NCI-H2081 (cell line): ENCODE data around the gene IFIH1.

ENCODE experiments used
- DNase-seq, 2 experiments: peaks; one replicate each; lab custom pipeline; 2025; lab: John Stamatoyannopoulos, UW

IFIH1 gene

GRCh38 chr2:162308747-162309503, 9.6 kb downstream of the IFIH1 start:
- no peak for DNase-seq

- DNase-seq = no peak
Observed at GRCh38 chr2:162305901-162306300, 12.6 kb downstream of the IFIH1 start.

- no peak for DNase-seq
Observed at GRCh38 chr2:162301877-162302276, 16.6 kb downstream of the IFIH1 start.

- DNase-seq = peak; percentile 67 to 77
Observed at GRCh38 chr2:162301151-162301804, 17.2 kb downstream of the IFIH1 start.

DNA sequence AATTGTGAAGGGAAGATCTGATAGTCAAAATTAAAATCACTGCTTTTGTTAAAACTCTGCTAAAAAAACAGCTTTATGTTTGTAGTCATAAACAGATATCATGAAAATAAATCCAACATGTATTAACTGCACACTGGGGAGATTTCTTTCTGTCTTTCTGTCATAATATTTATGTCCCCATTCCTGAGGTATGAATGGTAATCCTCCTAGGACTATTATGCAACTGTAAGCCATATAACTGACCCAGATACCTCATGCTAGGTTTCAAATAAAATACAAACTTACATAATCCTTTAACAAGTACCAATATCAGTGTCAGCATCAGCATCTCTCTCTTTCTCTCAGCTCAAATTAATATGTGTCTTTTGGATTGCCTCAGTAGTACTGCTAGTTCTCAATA, 18.2 kb downstream of the IFIH1 start:
- no peak for DNase-seq

DNA sequence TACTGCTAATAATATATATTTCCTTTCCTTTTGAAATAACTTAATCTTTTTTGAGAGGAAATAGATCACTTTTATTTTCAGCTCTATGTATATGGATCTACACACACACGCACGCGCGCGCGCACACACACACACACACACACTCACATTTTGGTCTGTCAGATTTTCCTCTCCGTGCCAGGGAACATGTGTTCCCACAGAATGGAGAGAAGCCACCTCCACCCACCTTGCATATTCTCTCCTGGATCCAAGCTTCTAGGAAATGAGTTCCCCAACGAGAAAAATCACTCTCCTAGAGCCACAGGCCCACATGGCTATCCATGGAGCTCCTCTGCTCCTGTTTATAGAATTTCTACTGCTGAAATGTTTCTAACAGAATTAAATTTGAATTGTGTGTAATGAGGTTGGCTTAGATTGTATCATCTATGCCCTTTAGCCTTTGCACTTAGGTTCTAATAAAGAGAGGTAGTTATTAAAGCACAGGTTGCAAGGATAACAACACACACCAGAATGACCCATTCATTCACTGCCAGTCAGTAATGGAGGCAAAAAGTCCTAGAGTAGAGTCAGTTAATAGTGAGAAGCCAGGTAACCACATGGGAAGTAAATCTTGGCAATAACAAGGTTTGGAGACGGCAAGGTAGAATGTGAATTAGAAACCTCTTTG, 19.7 kb downstream of the IFIH1 start:
- DNase-seq = no peak

DNA sequence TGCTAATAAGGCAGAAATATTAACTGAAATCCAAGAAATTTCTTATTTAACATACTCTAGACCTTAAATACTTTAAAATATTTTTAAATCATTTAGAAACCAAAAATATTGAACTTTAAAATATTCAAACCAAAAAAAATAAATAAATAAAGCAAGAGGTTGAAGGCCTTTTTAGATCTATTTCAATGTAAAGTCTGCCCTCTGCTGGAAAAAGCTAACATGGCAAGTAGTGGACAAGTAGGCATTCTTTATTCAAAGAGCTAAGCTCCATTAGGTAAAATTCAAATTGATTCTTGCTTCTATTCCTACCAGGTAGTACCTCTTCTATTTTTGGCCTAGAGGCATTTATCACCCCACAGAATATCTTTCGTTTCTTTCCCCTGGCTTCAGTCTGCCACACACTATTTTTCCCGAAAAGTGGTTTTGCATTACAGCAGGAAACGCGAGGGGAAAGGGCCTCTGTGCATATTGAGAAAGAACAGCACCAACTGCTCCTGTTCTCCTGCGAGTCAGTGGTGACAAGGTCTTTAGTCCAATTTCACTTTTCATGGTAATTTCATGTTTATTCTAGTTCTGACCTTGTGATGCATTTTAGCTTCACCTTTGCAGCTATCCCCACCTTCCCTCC, 20.4 kb downstream of the IFIH1 start:
- peak; percentile 66 to 68 for DNase-seq

GRCh38 chr2:162295009-162295408, 23.5 kb downstream of the IFIH1 start:
- no peak for DNase-seq

- no peak for DNase-seq
Observed at GRCh38 chr2:162293122-162293786, 25.2 kb downstream of the IFIH1 start.

GRCh38 chr2:162291748-162292147, 26.7 kb downstream of the IFIH1 start:
- DNase-seq = no peak

DNA sequence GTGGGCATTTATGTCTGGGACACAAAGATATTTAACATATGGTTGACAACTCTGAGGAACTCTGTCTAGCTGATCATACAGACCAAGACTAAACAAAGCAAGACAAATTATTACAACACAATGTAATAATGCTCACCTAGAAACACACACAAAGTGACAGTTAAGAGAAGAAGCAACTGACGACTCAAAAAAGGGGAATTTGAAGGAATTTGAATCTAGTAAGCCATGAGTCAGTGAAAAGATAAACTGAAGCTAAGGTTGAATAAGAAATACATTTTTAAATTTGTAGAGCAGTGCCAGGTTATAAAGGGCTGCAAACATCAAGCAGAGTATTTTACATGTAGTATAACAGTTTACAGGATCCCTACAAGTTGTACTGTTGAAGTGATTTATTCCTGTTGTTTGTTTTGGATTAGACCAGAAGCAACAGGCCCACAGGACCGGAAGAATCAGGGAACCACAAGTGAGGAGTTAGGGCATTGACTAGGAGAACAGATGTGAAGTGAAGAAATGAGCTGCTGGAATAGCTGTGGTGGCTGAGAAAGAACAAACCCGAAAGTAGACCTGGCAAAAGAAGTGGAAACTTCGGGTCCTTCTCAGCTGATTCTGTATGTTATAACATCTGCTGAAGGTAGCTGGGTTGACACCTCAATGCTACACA, 35.6 kb downstream of the IFIH1 start:
- DNase-seq = no peak

DNA sequence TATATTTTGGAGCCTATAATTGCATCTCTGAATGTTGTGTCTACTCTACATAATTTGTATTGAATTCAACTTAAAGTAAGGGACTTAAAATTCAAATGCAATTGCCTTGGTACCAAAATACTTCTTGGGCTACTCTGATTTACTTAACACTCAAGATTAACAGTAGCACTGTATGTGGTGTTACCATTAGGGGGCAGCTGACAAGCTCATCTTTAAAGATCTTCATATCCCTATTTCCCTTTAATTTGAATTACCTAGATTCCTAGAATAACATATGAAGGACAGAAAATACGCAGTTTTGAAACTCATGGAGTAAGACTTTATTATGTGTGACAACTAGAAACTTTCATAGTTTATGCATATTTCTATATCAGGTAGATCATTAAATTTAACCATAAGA, 37.8 kb downstream of the IFIH1 start:
- no peak for DNase-seq

- no peak for DNase-seq
Observed at GRCh38 chr2:162277381-162277780, 41.1 kb downstream of the IFIH1 start.

DNA sequence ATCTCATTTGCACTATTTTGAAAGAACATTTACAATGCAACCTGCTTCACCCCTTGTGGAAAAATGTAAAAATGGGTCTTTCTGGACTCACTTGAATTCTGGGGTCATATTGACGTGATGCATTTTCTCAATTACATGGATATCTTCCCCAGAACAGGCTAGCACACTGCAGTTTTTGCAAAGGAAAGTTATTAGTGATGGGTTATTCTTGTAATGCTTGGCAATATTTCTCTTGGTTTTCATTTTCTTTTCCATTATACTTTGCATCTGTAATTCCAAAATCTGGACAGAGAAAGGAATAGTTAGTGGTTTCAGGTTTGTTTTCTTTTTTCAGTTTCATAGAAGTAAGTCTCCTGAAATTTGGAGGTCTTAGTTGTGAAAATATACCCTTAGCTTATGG, 50.5 kb downstream of the IFIH1 start:
- DNase-seq = no peak

GRCh38 chr2:162267496-162267895, 51.0 kb downstream of the IFIH1 start:
- no peak for DNase-seq

DNA sequence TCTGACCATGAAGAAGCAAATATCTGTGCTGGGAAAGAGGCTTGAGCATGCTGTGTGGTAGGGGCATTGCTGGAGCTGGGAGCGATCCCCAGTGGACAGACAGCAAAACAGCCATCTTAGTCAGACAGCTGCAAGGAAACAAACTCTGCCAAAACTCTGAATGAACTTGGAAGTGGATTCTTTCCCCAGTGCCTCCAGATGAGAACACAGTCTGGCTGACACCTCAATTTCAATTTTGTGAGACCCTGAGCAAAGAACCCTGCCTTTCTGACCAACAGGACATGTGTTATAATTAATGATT, 52.1 kb downstream of the IFIH1 start:
- DNase-seq = no peak

GRCh38 chr2:162265666-162266459, 52.6 kb downstream of the IFIH1 start:
- no peak for DNase-seq

DNA sequence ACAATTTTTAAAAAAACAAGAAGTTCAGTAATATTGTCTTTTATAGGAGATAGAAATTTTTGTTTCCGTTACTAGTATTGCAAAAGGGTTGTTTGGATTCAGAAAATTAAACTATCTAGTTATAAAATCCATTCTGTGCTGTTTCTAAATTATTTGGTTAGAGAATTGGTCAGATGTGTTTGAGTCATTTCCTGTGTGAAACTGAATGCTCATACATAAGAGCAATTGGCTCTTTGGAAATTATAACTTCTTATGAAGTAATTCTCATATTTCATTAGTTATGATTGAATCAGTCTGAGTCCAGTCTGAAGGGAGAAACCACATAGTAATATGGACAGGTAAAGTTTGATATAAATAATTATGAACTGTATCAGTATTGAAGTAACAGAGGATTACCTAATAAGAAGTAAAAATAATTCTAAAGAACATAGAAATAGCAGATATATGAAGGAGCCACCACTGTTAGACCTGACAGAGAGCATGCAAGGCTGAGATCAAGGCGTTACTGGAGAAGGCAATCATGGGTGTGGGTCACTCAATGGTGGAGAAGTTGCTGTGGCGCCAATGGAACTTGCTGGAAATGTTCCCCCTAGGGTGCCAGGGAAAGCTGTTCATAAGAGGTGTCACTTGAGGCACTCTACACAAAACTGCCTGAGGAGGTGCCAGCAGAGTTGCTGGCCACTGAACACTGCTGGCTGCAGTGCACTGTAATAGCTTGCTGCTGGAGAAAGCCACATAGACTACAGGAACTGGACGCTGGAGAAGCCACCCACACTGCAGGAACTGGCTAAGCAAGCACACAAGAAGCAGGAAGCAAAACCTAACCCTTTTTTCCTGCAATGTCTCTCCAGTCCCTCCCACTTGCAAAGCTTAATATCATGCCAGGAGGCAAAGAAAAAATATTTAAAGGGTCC, 57.2 kb downstream of the IFIH1 start:
- DNase-seq = no peak

GRCh38 chr2:162258686-162259085, 59.8 kb downstream of the IFIH1 start:
- no peak for DNase-seq

GRCh38 chr2:162258169-162258568, 60.3 kb downstream of the IFIH1 start:
- DNase-seq = no peak
